ENCODE measurements around the gene FAM107B. TPM values are rescaled to one million over a fixed set of nuclear protein-coding genes. Genes with fewer than 3 reads are reported as not detected.

FAM107B gene
- total and polyA plus RNA-seq, 2 of the 13 experiments (the other 11 are each of a cell fraction or from before 2014, with no cell fraction given): 15.7 to 24.8 TPM

DNA sequence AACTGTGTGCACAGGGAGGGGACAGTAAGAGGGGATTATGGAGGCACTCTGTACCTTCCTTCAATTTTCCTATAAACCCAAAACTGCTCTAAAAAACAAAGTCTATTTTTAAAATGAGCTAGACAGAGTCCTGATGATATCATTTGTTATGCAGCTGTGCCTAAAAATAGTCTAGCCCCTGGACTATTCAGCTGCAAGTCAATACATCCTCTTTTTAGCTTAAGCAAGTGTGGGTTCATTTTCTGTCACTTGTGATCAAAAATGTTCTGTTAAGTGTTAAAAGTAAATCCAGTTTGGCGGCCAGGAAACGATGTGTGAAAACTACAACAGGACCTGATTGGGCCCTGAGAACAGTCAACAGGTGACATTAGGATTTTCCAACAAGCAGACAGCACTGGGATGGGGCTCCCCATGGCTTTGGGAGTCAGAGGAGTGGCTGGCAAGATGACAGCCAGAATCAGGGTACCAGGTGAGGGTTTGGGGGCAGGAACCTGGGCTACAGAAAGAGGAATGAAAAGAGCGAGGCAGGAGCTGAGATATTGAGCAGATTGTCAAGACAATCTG is 33.9 kb downstream of the FAM107B start:
- H3K4me1 ChIP-seq (ENCODE audit: insufficient read depth, low read length): no peaks in the 10 kb centered on the region
- CTCF ChIA-PET (ENCODE audit: low intra/inter-chr PET ratio, low total read pairs): no interaction called here

More for the DNA sequence above, 33.9 kb downstream of the FAM107B start:
- H3K4me3 ChIP-seq (replicated peaks in 1 of 3; ENCODE audit: insufficient read depth in 1 of 3, low read depth in 2 of 3, low read length in 3 of 3): no peak overlapping the region
- 6% methylated on average over 3 of the region's 3 CpGs for WGBS (ENCODE audit: low lambda C conversion rate)
- BruUV-seq (replicated peaks): no TSS peak
- POLR2A ChIA-PET: no interaction called here
- no peak overlapping the region for H2AFZ ChIP-seq (ENCODE audit: low read length)
- no peaks in the 10 kb centered on the region for H3K9me3 ChIP-seq (ENCODE audit: low read length)
- intact Hi-C loops (cut with micrococcal nuclease; ENCODE audit: unreplicated experiment) (no loop called here), in situ Hi-C loops (cut with HindIII; ENCODE audit: extremely low pct_ligation_motif_present, low pct_unique_long_range_greater_than_20kb) (no loop called here)
- H3K4me2 ChIP-seq (ENCODE audit: low read depth, low read length): no peak overlapping the region
- no peaks in the 10 kb centered on the region for H3K79me2 ChIP-seq (ENCODE audit: insufficient read depth, low read length)
- no peak overlapping the region for H3K27ac ChIP-seq (ENCODE audit: extremely low read length, insufficient read depth, low read length)
- DNase-seq (ENCODE audit: low spot score) (no peak), ATAC-seq (no peak), FAIRE-seq (no peak)
- TF ChIP-seq, protein P1, sequence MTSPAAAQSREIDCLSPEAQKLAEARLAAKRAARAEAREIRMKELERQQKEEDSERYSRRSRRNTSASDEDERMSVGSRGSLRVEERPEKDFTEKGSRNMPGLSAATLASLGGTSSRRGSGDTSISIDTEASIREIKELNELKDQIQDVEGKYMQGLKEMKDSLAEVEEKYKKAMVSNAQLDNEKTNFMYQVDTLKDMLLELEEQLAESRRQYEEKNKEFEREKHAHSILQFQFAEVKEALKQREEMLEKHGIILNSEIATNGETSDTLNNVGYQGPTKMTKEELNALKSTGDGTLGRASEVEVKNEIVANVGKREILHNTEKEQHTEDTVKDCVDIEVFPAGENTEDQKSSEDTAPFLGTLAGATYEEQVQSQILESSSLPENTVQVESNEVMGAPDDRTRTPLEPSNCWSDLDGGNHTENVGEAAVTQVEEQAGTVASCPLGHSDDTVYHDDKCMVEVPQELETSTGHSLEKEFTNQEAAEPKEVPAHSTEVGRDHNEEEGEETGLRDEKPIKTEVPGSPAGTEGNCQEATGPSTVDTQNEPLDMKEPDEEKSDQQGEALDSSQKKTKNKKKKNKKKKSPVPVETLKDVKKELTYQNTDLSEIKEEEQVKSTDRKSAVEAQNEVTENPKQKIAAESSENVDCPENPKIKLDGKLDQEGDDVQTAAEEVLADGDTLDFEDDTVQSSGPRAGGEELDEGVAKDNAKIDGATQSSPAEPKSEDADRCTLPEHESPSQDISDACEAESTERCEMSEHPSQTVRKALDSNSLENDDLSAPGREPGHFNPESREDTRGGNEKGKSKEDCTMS (CRISPR knock-in tag; conservative IDR thresholded peaks at IDR 0.05): no peak
- TF ChIP-seq TEAD3 (CRISPR knock-in tag; optimal IDR thresholded peaks at IDR 0.05; ENCODE audit: borderline replicate concordance) (no peak), MAZ (IDR thresholded peaks at IDR 0.05; ENCODE audit: borderline replicate concordance, low read depth, low read length) (no peak), MAZ (CRISPR knock-in tag; IDR thresholded peaks at IDR 0.05; ENCODE audit: low read depth) (no peak), ZSCAN21 (CRISPR knock-in tag; IDR thresholded peaks at IDR 0.05; ENCODE audit: borderline replicate concordance) (no peak), ZNF235 (CRISPR knock-in tag; IDR thresholded peaks at IDR 0.05; ENCODE audit: borderline replicate concordance) (no peak), HNRNPH1 (optimal IDR thresholded peaks at IDR 0.05; ENCODE audit: low read depth, low read length) (no peak)
- TF ChIP-seq, protein P2, sequence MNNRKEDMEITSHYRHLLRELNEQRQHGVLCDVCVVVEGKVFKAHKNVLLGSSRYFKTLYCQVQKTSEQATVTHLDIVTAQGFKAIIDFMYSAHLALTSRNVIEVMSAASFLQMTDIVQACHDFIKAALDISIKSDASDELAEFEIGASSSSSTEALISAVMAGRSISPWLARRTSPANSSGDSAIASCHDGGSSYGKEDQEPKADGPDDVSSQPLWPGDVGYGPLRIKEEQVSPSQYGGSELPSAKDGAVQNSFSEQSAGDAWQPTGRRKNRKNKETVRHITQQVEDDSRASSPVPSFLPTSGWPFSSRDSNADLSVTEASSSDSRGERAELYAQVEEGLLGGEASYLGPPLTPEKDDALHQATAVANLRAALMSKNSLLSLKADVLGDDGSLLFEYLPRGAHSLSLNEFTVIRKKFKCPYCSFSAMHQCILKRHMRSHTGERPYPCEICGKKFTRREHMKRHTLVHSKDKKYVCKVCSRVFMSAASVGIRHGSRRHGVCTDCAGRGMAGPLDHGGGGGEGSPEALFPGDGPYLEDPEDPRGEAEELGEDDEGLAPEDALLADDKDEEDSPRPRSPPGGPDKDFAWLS (CRISPR knock-in tag; IDR thresholded peaks at IDR 0.05; ENCODE audit: borderline replicate concordance): no peak
- H3K36me3 ChIP-seq (replicated peaks in 1 of 2; ENCODE audit: control insufficient read depth in 1 of 2, insufficient read depth in 2 of 2, low read length in 2 of 2): no peaks in the 10 kb centered on the region
- peaks cover 2 to 3% of the 10 kb centered on the region in 2 experiments; a peak in 1 of 5 replicates for H3K27me3 ChIP-seq (ENCODE audit: control insufficient read depth in 1 of 2, insufficient read depth in 2 of 2, low read length in 2 of 2)
- H4K20me1 ChIP-seq (ENCODE audit: insufficient read depth, low read length): no peaks in the 10 kb centered on the region
- H3K9ac ChIP-seq (ENCODE audit: insufficient read depth, low read depth, low read length): no peak overlapping the region
